Astrocyte of the hippocampus (primary cell): ENCODE data around the gene ZNF70.
A peak's percentile ranks its signal among the peaks of the same experiment; 100 is the strongest.

Experiments
- DNase-seq: peaks from one replicate; pipeline ENCODE4 v3.0.0; 2011; ENCODE audit warnings: low read depth, low spot score

Gene ZNF70

GRCh38 chr22:23779083-23779482 lies 28.2 kb upstream of the ZNF70 start:
- DNase-seq: no peak

- no peak for DNase-seq
Measured at GRCh38 chr22:23778577-23778900, 27.6 kb upstream of the ZNF70 start.

GRCh38 chr22:23777776-23778576 lies 27.1 kb upstream of the ZNF70 start:
- no peak for DNase-seq

GRCh38 chr22:23775779-23776375 lies 25.0 kb upstream of the ZNF70 start:
- no peak for DNase-seq

GRCh38 chr22:23774922-23775436 lies 24.1 kb upstream of the ZNF70 start:
- peak; percentile 87 for DNase-seq

GRCh38 chr22:23774114-23774921 lies 23.4 kb upstream of the ZNF70 start:
- DNase-seq: no peak

- no peak for DNase-seq
Measured at GRCh38 chr22:23773483-23774113, 22.7 kb upstream of the ZNF70 start.

- DNase-seq: peak; percentile 67
Measured at GRCh38 chr22:23772649-23773473, 21.9 kb upstream of the ZNF70 start, which contains the start of gene MMP11. Gene MMP11 (plus strand): TSS chr22:23772849. CDS start chr22:23772871, 22 bp downstream.

GRCh38 chr22:23772315-23772648 lies 21.4 kb upstream of the ZNF70 start:
- no peak for DNase-seq

- DNase-seq: no peak
Measured at GRCh38 chr22:23769321-23769965, 18.5 kb upstream of the ZNF70 start.

GRCh38 chr22:23767673-23768548 lies 17.0 kb upstream of the ZNF70 start, which contains the start of gene CHCHD10:
Gene CHCHD10 (minus strand): TSS chr22:23767972. CDS start chr22:23767874, 98 bp downstream.
- peak; percentile 89 for DNase-seq

GRCh38 chr22:23767303-23767672 lies 16.4 kb upstream of the ZNF70 start:
- no peak for DNase-seq

- no peak for DNase-seq
Measured at GRCh38 chr22:23764899-23765881, 14.3 kb upstream of the ZNF70 start.

GRCh38 chr22:23763954-23764353 lies 13.0 kb upstream of the ZNF70 start:
- DNase-seq: no peak

GRCh38 chr22:23763579-23763945 lies 12.7 kb upstream of the ZNF70 start:
- no peak for DNase-seq

GRCh38 chr22:23762842-23763578 lies 12.1 kb upstream of the ZNF70 start, which contains the start of gene C22orf15:
Gene C22orf15 (plus strand): TSS chr22:23762990. CDS start chr22:23763307, 317 bp downstream.
- DNase-seq: no peak

- no peak for DNase-seq
Measured at GRCh38 chr22:23760056-23760455, 9.1 kb upstream of the ZNF70 start.
